Stomach (tissue), 9 donors: ENCODE data around the gene FRMD5. TPM values are rescaled to one million over a fixed set of nuclear protein-coding genes. Genes with fewer than 3 reads are reported as not detected.

ENCODE experiments used
- DNase-seq, 2 donors: peaks; one replicate each; pipeline versions ENCODE4 v3.0.0 to v3.0.0-alpha.2; 2013 to 2019
- H3K27ac ChIP-seq, 5 donors: fragments of 200-600 bp in 4 of 5; sonication (generic) in 4 of 5; one replicate each; pipeline ENCODE4 v1.5.1; 2013 to 2019; ENCODE audit warnings: mild to moderate bottlenecking in 1 of 5, moderate library complexity in 1 of 5
- H3K27me3 ChIP-seq, 3 donors: fragments of 200-600 bp; sonication (generic); one replicate each; pipeline ENCODE4 v1.5.1; 2017 to 2019; ENCODE audit warnings: mixed run types in 1 of 3
- H3K36me3 ChIP-seq, 4 donors: fragments of 200-600 bp; sonication (generic); 1 replicate in 3 of 4; 2 replicates in 1 of 4; pipeline ENCODE4 v1.5.1; 2016 to 2019
- H3K4me1 ChIP-seq, 4 donors: fragments of 200-600 bp; sonication (generic); one replicate each; pipeline ENCODE4 v1.5.1; 2016 to 2019
- H3K4me3 ChIP-seq, 4 donors: fragments of 200-600 bp; sonication (generic) in 3 of 4; one replicate each; pipeline ENCODE4 v1.5.1; 2016 to 2019; ENCODE audit warnings: mild to moderate bottlenecking in 1 of 4
- H3K9me3 ChIP-seq, 4 donors: fragments of 200-600 bp; sonication (generic); one replicate each; pipeline ENCODE4 v1.5.1; 2016 to 2019
- EP300 ChIP-seq: sonication (generic); formaldehyde crosslinking; IDR thresholded peaks from one replicate; pipeline ENCODE4 v1.6.1; 2017; ENCODE audit warnings: antibody characterized with exemption
- POLR2A ChIP-seq, 4 donors: fragments of 450-650 bp; IDR thresholded peaks; one replicate each; pipeline ENCODE4 v1.6.1; 2016; ENCODE audit warnings: antibody characterized with exemption in 4 of 4, control low read depth in 2 of 4, mild to moderate bottlenecking in 1 of 4, moderate library complexity in 1 of 4
- POLR2AphosphoS5 ChIP-seq, 3 donors: sonication (generic); formaldehyde crosslinking; IDR thresholded peaks; one replicate each; pipeline ENCODE4 v1.6.1; 2016; ENCODE audit warnings: antibody characterized with exemption in 3 of 3
- WGBS, 5 donors: extraction: QIAGEN DNeasy Blood & Tissue Kit in 3 of 5; methylation state at CpG; one replicate each; pipeline versions ENCODE4 v1.1.5 to v1.1.7; 2013 to 2018; 5-methylcytosine and 5-hydroxymethylcytosine counted together
- intact Hi-C: fragments of 100-400 bp; cut with DNase I; formaldehyde crosslinking; loops from one replicate; pipeline ENCODE4 v1.15.1; 2023; ENCODE audit warnings: low total_unique reads
- polyA plus RNA-seq, 3 donors: library from polyadenylated mRNA; stranded (reverse); fragments of 200-250 nt; gene quantifications; one replicate each; pipeline ENCODE4 v1.2.3, GENCODE V29; 2013
- total RNA-seq, 5 donors: library from RNA; depleted of rRNA; stranded (reverse); fragments of >200 nt; gene quantifications; one replicate each; pipeline versions ENCODE4 v1.1.0 to v1.2.3, GENCODE V29; 2014 to 2016
- TF ChIP-seq, protein P1 (sequence below), 7 experiments: fragments of 450-650 bp in 4 of 7; fragments of 200-600 bp in 3 of 7; sonication (generic) in 3 of 7; IDR thresholded peaks; one replicate each; pipeline ENCODE4 v1.5.1; 2016 to 2019; ENCODE audit warnings: antibody characterized with exemption in 7 of 7, control low read depth in 2 of 7, mild to moderate bottlenecking in 1 of 7
- donor health status: healthy with polysubstance abuse.
- donor health status: Bipolar disorder and iron deficiency.
- donor health status: healthy.

The FRMD5 gene
- total and polyA plus RNA-seq, 8 donors = 0.40 to 13.0 (median 2.5) TPM

DNA sequence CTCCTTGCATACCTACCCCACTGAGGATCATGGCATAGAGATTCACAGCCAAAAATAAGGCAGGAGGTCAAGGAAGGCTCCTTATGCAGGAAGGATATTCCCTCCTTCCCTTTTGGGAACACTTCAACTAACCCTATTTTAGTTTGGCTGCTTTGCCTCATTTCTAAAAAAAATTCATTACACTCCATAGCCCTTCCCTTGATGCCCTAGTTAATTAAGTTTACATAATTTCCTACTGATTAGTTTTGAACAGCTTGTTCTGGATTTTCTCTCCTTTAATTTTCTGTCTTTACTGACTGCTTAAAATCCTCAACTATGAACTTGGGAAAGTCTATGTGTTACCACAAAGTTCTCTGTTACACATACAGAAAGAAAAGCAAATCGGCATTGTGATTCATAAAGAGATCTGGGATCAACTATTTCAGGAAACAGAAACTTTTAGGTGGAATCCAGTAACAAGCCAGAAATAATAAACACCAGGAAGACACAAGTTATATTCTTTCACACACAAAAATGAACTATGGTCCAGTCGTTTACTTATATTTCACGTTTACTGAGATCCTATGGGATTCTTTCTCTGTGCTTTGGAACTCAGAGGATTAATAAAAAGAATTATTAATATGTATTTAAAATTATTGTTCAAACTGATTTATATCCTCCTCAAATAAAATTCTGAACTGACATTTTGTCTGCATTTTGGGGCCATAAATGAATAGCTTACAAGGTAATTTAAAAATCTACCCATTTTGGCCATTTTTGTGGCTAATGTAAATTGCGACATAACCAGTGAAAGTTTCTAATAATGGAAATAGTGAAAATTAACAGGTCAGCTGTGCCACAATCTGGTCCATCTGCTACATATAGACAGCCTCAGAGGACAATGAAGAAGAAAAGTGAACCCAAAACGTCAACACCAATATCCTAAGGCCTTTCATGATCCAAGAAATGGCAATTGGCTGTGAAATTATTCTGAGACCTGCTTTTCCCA, 113.8 kb downstream of the FRMD5 start:
- Histone ChIP-seq H3K9me3 (peaks cover 0 to 6% (median 0%) of the 10 kb centered on the region in 4 donors), H3K4me3 (no peak overlapping the region), H3K4me1 (no peaks in the 10 kb centered on the region), H3K36me3 (no peaks in the 10 kb centered on the region), H3K27me3 (no peaks in the 10 kb centered on the region), H3K27ac (no peak overlapping the region)
- TF ChIP-seq, protein P1, sequence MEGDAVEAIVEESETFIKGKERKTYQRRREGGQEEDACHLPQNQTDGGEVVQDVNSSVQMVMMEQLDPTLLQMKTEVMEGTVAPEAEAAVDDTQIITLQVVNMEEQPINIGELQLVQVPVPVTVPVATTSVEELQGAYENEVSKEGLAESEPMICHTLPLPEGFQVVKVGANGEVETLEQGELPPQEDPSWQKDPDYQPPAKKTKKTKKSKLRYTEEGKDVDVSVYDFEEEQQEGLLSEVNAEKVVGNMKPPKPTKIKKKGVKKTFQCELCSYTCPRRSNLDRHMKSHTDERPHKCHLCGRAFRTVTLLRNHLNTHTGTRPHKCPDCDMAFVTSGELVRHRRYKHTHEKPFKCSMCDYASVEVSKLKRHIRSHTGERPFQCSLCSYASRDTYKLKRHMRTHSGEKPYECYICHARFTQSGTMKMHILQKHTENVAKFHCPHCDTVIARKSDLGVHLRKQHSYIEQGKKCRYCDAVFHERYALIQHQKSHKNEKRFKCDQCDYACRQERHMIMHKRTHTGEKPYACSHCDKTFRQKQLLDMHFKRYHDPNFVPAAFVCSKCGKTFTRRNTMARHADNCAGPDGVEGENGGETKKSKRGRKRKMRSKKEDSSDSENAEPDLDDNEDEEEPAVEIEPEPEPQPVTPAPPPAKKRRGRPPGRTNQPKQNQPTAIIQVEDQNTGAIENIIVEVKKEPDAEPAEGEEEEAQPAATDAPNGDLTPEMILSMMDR (IDR thresholded peaks at IDR 0.05) = no peak
- TF ChIP-seq EP300 (no peak), POLR2A (IDR thresholded peaks at IDR 0.05) (no peak), POLR2AphosphoS5 (IDR thresholded peaks at IDR 0.05) (no peak)
- intact Hi-C loops = no loop called here
- no peak for DNase-seq
- WGBS, 5 donors = 78 to 89% (median 85%) methylated on average over 5 of the region's 5 CpGs

DNA sequence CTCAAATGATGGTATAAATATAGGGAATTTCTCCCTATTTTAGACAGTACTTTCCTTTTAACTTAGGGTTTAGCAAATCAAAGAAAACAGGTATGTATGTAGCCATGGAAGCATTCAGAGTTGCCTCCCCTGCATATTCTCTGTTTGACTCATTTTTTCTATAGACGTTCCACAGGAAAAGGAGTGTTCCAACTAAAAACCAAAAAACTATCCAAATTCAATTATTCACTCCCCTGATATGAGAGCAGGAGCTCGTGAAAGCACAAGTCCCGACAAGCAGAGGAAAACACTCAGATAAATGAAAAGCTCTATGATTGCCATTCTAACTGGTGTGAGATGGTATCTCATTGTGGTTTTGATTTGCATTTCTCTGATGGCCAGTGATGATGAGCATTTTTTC, 119.5 kb downstream of the FRMD5 start:
- no peaks in the 10 kb centered on the region for H3K27me3 ChIP-seq
- H3K36me3 ChIP-seq = no peaks in the 10 kb centered on the region
- WGBS, 5 donors = 72 to 83% (median 75%) methylated on average over 3 of the region's 3 CpGs
- no peak overlapping the region for H3K4me3 ChIP-seq
- no peak overlapping the region for H3K27ac ChIP-seq
- intact Hi-C loops = no loop called here
- TF ChIP-seq, protein P1 (IDR thresholded peaks at IDR 0.05) = no peak
- no peak for TF ChIP-seq EP300
- no peak for TF ChIP-seq POLR2AphosphoS5 (IDR thresholded peaks at IDR 0.05)
- no peak for TF ChIP-seq POLR2A (IDR thresholded peaks at IDR 0.05)
- H3K4me1 ChIP-seq = no peaks in the 10 kb centered on the region
- no peak for DNase-seq
- H3K9me3 ChIP-seq = peaks cover 0 to 6% (median 0%) of the 10 kb centered on the region in 4 donors

DNA sequence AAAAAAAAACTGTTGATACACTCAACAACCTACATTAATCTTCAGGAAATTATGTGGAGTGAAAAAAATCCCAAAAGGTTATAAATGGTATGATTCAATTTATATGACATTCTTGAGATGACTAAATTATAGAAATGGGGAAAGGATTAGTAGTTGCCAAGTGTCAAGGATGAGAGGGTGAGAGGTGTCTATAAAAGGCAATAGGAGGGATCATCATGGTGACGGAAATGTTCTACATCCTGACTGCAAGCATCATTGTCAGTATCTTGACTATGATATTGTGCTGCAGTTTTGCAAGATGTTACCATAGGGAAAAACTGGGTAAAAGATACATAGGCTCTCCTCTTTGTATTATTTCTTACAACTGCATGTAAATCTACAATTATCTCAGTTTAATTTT, 125.6 kb downstream of the FRMD5 start:
- no peak for TF ChIP-seq POLR2A (IDR thresholded peaks at IDR 0.05)
- TF ChIP-seq POLR2AphosphoS5 (IDR thresholded peaks at IDR 0.05) = no peak
- TF ChIP-seq, protein P1 (IDR thresholded peaks at IDR 0.05) = no peak
- TF ChIP-seq EP300 = no peak
- Histone ChIP-seq H3K4me1 (peaks cover 0 to 2% (median 0%) of the 10 kb centered on the region in 4 donors), H3K27me3 (no peaks in the 10 kb centered on the region), H3K9me3 (no peaks in the 10 kb centered on the region), H3K27ac (no peak overlapping the region), H3K36me3 (no peaks in the 10 kb centered on the region), H3K4me3 (no peak overlapping the region)
- DNase-seq = no peak
- 87 to 95% (median 92%) methylated on average over 1 of the region's 1 CpG for WGBS, 5 donors
- intact Hi-C loops = loop anchor here (10.0 kb wide), 1 partner anchor 165 kb away; no protein-coding TSS in a partner anchor

DNA sequence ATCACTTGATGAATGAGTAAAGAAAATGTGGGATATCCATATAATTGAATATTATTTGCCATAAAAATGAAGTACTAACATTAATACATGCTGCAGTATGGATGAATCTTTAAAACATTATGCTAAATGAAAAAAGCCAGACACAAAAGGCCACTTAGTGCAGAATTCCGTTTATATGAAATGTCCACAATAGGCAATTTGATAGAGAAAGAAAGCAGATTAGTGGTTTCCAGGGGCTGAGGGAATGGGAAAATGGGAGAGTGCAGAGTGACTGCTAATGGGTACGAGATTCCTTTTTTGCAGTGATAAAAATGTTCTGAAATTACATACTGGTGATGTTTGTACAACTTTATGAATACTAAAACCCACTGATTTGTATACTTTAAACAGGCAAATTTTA, 126.7 kb downstream of the FRMD5 start:
- Histone ChIP-seq H3K9me3 (no peaks in the 10 kb centered on the region), H3K27ac (no peak overlapping the region), H3K36me3 (no peaks in the 10 kb centered on the region), H3K4me3 (no peak overlapping the region), H3K4me1 (peaks cover 0 to 2% (median 0%) of the 10 kb centered on the region in 4 donors), H3K27me3 (no peaks in the 10 kb centered on the region)
- intact Hi-C loops = loop anchor here (10.0 kb wide), 1 partner anchor 164 kb away; no protein-coding TSS in a partner anchor
- no peak for DNase-seq
- TF ChIP-seq POLR2AphosphoS5 (IDR thresholded peaks at IDR 0.05) = no peak
- TF ChIP-seq, protein P1 (IDR thresholded peaks at IDR 0.05) = no peak
- no peak for TF ChIP-seq EP300
- TF ChIP-seq POLR2A (IDR thresholded peaks at IDR 0.05) = no peak
- 48 to 76% (median 64%) methylated on average over 2 of the region's 2 CpGs for WGBS, 5 donors
